ENCODE measurements around the gene CACNA2D2. TPM values are rescaled to one million over a fixed set of nuclear protein-coding genes. Genes with fewer than 3 reads are reported as not detected.

CACNA2D2 gene
- total and polyA plus RNA-seq, 2 of the 13 experiments (the other 11 are each of a cell fraction or from before 2014, with no cell fraction given): not detected

DNA sequence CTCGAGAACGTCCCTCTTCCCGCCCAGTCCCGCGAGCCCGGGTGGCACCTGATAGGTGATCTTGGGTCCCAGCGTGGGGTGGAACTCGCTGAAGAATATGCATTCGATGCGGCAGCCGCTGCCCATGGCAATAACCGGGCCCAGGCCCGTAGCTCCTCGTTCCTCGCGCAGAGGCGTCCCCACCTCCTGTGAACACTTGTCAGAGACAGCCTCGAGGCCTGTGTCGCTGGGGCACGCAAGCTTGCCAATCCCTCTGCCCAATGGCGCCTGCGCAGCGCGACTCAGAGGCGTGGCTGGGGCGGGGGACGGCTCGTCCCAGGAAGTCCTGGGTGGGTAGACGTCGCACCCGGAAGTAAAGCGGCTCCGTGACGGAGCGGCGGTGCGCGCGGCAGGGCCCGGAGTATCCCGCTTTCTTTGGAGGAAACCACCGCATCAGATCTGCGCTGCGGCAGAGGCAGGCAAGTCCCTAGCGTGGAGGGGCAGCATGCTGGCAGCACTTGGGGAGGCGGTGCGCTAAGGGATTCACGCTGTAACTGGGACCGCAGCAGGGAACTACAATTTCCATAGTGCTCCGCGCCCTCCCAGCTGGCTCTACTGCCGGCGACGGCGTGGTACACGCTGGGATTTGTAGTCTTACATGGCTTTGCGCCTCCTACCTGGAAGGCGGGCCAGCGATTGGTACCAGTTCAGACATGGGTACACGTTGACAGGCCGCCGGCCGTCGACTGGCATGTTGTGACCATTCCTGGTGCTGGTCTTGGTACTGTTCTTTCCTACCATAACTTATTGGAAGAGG, 152.7 kb downstream of the CACNA2D2 start, which contains the start of the genes CYB561D2 and NPRL2 (continued):
- TF ChIP-seq TFDP1 (CRISPR knock-in tag; IDR thresholded peaks at IDR 0.05; ENCODE audit: borderline replicate concordance): peak; percentile 96
- TF ChIP-seq ZNF468 (CRISPR knock-in tag; IDR thresholded peaks at IDR 0.05): no peak
- TF ChIP-seq NFE2L2 (IDR thresholded peaks at IDR 0.05; ENCODE audit: low read length): no peak
- peak; percentile 98 for TF ChIP-seq CENPT (CRISPR knock-in tag; IDR thresholded peaks at IDR 0.05; ENCODE audit: low read depth)
- no peak for TF ChIP-seq CEBPB (IDR thresholded peaks at IDR 0.05; ENCODE audit: borderline replicate concordance, low read depth, low read length)

DNA sequence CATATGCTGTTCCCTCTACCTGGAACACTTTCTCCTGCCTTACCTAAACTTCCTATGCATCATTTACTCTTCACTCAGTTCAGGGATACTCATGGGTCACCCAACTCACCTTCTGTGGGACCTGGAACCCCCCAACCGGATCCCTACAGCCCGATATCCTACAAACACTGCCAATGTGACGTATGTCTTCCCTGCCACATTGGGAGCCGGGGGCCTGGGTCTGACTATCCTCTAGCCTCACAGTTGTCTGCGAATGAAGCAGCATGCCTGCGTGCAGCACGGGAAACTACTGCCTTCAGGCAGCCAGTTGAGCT, 153.3 kb downstream of the CACNA2D2 start:
- CTCF ChIA-PET (ENCODE audit: low intra/inter-chr PET ratio, low total read pairs): no interaction called here
- FAIRE-seq (no peak), ATAC-seq (no peak), DNase-seq (ENCODE audit: low spot score) (no peak)
- Histone ChIP-seq H3K9me3 (ENCODE audit: low read length) (no peaks in the 10 kb centered on the region), H3K27me3 (ENCODE audit: control insufficient read depth in 1 of 2, insufficient read depth in 2 of 2, low read length in 2 of 2) (no peaks in the 10 kb centered on the region), H3K36me3 (replicated peaks in 1 of 2; ENCODE audit: control insufficient read depth in 1 of 2, insufficient read depth in 2 of 2, low read length in 2 of 2) (peaks cover 8 to 35% of the 10 kb centered on the region in 2 experiments; a peak in 4 of 5 replicates), H3K4me3 (replicated peaks in 1 of 3; ENCODE audit: insufficient read depth in 1 of 3, low read depth in 2 of 3, low read length in 3 of 3) (peak overlapping the region; percentile 68 to 85 (median 77)), H2AFZ (ENCODE audit: low read length) (no peak overlapping the region), H3K4me2 (ENCODE audit: low read depth, low read length) (peak overlapping the region; percentile 99), H3K4me1 (ENCODE audit: insufficient read depth, low read length) (peaks cover 58% of the 10 kb centered on the region), H3K27ac (ENCODE audit: extremely low read length, insufficient read depth, low read length) (peak overlapping the region; percentile 65), H4K20me1 (ENCODE audit: insufficient read depth, low read length) (0 out of 2 replicates have a peak, but pooled peaks cover 3% of the 10 kb centered on the region), H3K9ac (ENCODE audit: insufficient read depth, low read depth, low read length) (peak overlapping the region; percentile 76), H3K79me2 (ENCODE audit: insufficient read depth, low read length) (peaks cover 12% of the 10 kb centered on the region)
- POLR2A ChIA-PET: interaction anchor here (0.8 to 2.7 kb wide), 13 partner anchors 9 to 269 kb away, joined by 3 to 60 read pairs (median 5); partner anchors contain the start of genes GNAI2, HEMK1, HYAL1 and HYAL3
- in situ Hi-C loops (cut with HindIII; ENCODE audit: extremely low pct_ligation_motif_present, low pct_unique_long_range_greater_than_20kb): no loop called here
- no TSS peak for BruUV-seq (replicated peaks)
- WGBS (ENCODE audit: low lambda C conversion rate): 17% methylated on average over 7 of the region's 7 CpGs
- 0 out of 2 replicates have a peak, but pooled peaks have one; percentile 54 for TF ChIP-seq ZNF234 (CRISPR knock-in tag; conservative IDR thresholded peaks at IDR 0.05)
- 0 out of 2 replicates have a peak, but pooled peaks have one; percentile 74 for TF ChIP-seq ZNF101 (CRISPR knock-in tag; IDR thresholded peaks at IDR 0.05; ENCODE audit: borderline replicate concordance, low read depth)
- TF ChIP-seq SETDB1 (CRISPR knock-in tag; IDR thresholded peaks at IDR 0.05; ENCODE audit: borderline replicate concordance): peak; percentile 85
- TF ChIP-seq ZZZ3 (CRISPR knock-in tag; IDR thresholded peaks at IDR 0.05; ENCODE audit: borderline replicate concordance): 0 out of 2 replicates have a peak, but pooled peaks have one; percentile 3
- TF ChIP-seq, protein P1, sequence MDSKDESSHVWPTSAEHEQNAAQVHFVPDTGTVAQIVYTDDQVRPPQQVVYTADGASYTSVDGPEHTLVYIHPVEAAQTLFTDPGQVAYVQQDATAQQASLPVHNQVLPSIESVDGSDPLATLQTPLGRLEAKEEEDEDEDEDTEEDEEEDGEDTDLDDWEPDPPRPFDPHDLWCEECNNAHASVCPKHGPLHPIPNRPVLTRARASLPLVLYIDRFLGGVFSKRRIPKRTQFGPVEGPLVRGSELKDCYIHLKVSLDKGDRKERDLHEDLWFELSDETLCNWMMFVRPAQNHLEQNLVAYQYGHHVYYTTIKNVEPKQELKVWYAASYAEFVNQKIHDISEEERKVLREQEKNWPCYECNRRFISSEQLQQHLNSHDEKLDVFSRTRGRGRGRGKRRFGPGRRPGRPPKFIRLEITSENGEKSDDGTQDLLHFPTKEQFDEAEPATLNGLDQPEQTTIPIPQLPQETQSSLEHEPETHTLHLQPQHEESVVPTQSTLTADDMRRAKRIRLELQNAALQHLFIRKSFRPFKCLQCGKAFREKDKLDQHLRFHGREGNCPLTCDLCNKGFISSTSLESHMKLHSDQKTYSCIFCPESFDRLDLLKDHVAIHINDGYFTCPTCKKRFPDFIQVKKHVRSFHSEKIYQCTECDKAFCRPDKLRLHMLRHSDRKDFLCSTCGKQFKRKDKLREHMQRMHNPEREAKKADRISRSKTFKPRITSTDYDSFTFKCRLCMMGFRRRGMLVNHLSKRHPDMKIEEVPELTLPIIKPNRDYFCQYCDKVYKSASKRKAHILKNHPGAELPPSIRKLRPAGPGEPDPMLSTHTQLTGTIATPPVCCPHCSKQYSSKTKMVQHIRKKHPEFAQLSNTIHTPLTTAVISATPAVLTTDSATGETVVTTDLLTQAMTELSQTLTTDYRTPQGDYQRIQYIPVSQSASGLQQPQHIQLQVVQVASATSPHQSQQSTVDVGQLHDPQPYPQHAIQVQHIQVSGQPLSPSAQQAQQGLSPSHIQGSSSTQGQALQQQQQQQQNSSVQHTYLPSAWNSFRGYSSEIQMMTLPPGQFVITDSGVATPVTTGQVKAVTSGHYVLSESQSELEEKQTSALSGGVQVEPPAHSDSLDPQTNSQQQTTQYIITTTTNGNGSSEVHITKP (CRISPR knock-in tag; IDR thresholded peaks at IDR 0.05; ENCODE audit: low read depth): no peak
- TF ChIP-seq PRPF4 (IDR thresholded peaks at IDR 0.05; ENCODE audit: low read depth, low read length, poor library complexity, severe bottlenecking): no peak
- intact Hi-C loops (cut with micrococcal nuclease; ENCODE audit: unreplicated experiment): no loop called here

All from HepG2 (cell line).